NCI-H69 (cell line): ENCODE data around the gene SH2D7.
"Not testable (repeated sequence)": the region's sequence is repeated elsewhere in the genome, so short reads cannot be mapped to it uniquely, and the experiment has no call there.

Source experiments
- DNase-seq: peaks from one replicate; lab custom pipeline; 2025; lab: John Stamatoyannopoulos, UW

SH2D7 gene

DNA sequence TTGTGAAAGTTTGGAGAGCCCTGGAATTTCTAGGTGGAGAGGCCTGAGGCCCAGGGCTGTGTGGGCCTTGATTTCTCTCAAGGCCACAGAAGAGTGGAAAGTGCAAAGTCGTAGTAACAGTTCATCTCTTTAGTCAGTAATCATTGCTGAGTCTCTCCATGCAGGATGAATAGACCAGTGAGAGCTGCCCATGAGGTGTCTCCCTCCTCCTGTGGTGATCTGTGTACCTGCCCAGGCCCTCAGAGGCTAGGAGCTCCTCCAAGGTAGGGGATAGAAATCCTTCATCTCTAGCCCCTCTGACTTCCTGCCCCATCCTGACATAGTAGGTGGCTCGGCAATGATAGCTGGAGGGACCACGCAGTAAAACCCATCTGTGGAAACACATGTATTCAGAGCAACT is 50.0 kb downstream of the SH2D7 start:
- DNase-seq, result no peak

DNA sequence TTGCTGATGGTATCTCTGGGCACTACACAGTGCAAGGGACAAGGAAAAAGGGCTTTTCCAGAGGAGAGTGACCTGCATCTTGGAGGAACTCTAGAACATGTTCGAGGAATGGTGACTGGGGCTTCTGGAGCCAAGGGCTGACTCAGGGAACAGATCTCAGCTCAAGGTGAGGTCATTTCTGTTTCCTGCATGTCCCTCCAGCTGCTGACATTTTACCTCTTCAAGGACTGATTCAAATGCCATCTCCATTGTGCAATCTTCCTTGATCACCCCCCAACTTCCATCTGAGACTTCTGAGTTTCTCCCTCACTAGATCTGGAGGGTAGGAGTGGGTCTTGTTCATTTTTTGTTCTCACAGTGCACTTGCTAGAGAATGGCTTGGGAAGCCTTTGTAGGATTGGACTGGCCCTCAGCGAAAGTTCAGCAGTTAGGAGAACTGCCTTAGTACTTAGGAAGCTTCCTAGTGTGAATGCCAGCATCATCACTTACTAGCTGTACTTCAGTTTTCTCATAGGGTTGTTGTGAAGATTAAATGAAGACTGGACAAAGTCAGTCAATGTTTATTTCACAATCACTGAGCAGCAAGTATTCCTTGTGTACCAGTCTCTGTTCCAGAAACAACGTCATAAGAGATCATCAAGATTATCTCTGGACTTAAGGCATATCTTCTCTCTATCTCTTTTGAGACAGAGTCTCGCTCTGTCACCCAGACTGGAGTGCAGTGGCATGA is 54.2 kb downstream of the SH2D7 start:
- no peak for DNase-seq

DNA sequence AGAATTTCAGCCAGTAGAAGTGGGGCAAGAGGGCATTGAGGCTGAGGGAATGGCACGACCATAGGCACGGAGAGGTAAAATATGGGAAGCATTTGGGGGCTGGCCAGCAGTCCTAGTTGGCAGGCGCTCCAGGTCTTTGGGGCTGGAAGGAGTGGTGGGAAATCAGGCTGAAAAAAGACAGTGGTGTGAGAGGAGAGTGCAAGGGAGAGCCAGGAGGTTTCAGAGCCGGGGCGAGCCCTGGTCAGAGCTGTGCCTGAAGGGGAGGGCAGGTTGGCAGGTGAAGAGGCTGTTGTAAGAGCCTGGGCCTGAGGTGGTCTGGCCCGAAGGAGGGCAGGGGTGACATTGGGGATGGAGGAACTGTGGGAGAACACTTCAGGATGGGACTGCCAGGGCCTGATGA is 55.2 kb downstream of the SH2D7 start:
- no peak for DNase-seq

DNA sequence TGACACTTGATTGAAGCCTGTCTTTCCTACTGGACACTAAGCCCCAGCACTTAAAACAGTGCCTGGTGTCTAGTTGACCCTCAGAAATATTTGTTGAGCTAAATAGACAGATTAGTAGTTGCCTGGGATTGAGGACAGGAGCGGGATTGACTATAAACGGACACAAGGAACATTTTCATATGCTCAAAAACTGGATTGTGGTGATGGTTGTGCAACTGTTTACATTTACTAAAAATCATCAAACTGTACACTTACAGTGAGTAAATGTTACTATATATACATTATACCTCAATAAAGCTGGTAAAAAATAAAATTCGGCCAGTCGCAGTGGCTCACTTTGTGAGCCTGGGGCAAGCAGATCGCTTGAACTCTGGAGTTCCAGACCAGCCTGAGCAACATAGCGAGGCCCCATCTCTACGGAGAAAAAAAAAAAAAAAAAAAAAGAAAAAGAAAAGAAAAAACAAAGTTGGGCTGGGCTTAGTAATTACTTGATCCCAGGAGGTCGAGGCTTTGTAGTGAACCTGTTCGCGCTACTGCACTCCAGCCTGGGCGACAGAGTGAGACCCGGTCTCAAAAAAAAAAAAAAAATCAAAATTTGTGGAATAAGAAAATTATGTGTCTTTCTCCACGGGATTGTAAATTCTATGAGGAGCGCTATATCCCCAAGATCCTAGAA is 56.2 kb downstream of the SH2D7 start:
- DNase-seq, result no peak

DNA sequence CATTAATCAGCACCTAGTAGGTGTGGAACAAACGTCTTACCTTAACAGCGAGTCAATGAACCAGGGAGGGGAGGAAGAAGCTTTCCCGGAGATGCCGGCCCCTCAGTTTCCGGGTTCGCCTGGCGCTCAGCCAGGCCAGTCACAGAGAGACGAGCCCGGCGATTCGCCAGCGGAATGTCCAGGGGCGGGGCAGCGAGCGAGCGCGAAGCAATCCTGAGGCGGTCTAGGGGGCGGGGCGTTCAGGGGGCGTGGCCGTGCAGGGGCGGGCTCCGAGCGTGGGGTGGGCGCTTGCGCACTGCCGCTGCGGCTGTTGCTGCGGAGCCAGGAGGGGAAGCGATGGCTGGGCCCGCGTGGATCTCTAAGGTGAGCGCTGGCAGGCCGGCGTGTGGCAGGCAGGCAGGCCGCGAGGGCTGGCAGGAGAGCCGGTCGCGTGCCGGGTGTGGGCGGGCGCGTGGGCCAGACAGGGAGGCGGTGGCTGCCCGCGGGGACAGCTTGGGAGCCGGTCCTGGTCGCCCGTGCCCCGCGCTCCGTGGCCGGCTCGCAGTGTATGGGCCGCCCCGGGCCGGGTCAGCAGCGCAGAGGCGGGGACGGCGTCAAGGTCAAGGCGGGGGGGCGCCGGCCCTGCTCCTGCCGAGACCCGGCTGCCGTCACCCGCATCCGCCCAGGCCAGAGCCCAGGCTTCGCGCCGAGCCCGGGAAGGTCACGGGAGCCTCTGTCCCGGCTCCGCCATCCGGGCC is 56.9 kb downstream of the SH2D7 start, which contains the start of gene IDH3A:
Gene IDH3A, plus strand, starts transcription at position 295 of the 737 bp plus-strand sequence. Its CDS starts 42 bp downstream, at position 337.
- DNase-seq, result peak; percentile 96

DNA sequence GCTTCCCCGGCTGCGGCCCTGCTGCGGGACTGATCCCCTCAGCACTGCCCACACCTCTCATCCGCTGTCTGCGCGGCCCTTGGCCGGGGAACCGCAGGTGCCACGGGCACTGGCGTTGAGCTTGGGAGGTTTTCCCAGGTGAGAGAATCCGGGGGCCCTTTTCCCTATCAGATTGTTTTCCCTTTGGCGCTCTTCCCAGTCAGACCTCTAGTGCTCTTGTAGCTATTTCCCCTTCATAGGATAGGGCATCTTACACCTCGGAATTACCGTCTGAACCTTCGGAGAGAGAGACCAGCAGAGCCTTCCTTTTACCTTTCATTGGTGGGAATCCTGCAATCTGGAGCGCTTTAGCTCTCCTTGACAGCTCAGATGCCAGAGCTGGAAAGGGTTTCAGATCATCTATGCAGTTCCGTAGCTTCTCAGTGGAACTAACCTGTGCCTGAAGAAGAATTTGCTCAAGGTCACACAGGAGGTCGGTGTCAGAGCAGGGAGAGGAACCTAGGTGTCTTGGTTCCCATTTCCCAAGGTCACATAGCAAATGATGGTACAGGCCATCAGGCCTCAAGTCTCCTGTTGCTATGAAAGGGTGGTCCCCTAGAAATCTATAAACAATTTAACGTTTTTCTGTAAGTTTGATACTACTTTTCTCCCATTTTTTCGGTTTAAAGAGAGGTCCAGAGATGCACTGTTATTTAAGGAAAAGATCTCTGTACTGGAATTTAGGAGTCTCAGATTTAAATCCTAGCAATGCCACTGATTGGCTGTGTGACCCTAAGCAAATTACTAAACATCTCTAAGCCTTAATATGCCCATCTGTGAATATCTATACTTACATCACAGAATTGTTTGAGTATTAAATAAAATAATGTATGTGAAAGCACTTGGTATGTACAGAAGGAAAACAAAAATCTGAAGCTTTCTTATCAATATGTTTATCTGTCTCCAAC is 57.7 kb downstream of the SH2D7 start:
- DNase-seq, result peak; percentile 67

DNA sequence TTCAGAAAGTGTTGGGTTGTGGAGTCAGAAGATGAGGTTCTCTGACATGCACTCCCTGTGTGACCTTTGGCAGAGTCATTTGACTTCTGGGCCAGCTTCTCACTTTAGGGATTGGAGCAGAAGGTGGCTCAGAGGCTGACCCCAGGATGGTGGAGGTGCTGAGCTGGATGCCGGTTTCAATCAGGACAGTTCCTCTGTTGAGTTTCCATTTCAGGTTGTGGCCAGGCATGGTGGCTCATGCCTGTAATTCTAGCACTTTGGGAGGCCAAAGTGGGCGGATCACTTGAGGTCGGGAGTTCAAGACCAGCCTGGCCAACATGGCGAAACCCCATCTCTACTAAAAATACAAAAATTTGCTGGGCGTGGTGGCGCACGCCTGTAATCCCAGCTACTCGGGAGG is 58.7 kb downstream of the SH2D7 start:
- DNase-seq, result not testable (repeated sequence)
